Astrocyte (in vitro differentiated cells and primary cell): ENCODE data around the gene MOCS3. TPM values are rescaled to one million over a fixed set of nuclear protein-coding genes. Genes with fewer than 3 reads are reported as not detected.

Experiments used
- DNase-seq: peaks from one replicate; pipeline ENCODE4 v3.0.0-alpha.2; 2010; ENCODE audit warnings: low read depth
- FAIRE-seq: peaks from 2 replicates; lab custom pipeline; 2011; peaks lifted over from hg19 to GRCh38; lab: Jason Lieb, UNC
- H2AFZ ChIP-seq: 2 replicates; pipeline ENCODE4 v1.6.0; 2012; ENCODE audit warnings: low read depth, low read length, inconsistent platforms
- H3K27ac ChIP-seq: 2 replicates; pipeline ENCODE4 v1.5.1; 2011; ENCODE audit warnings: low read depth, low read length, inconsistent platforms
- H3K27me3 ChIP-seq: 2 replicates; pipeline ENCODE4 v1.6.0; 2011; ENCODE audit warnings: low read length, inconsistent platforms; ENCODE audit not compliant: insufficient read depth
- H3K36me3 ChIP-seq: 2 replicates; pipeline ENCODE4 v1.5.1; 2011; ENCODE audit warnings: low read length, inconsistent platforms; ENCODE audit not compliant: insufficient read depth
- H3K4me1 ChIP-seq: 2 replicates; pipeline ENCODE4 v1.5.1; 2011; ENCODE audit warnings: low read length, inconsistent platforms; ENCODE audit not compliant: insufficient read depth
- H3K4me2 ChIP-seq: 2 replicates; pipeline ENCODE4 v1.6.0; 2012; ENCODE audit warnings: low read length, inconsistent platforms
- H3K4me3 ChIP-seq: 2 replicates; pipeline ENCODE4 v1.5.1; 2011; ENCODE audit warnings: low read depth, mild to moderate bottlenecking, low read length, inconsistent platforms; ENCODE audit not compliant: insufficient read depth
- H3K79me2 ChIP-seq: 2 replicates; pipeline ENCODE4 v1.6.0; 2012; ENCODE audit warnings: mild to moderate bottlenecking, low read length, inconsistent platforms; ENCODE audit not compliant: insufficient read depth
- H3K9ac ChIP-seq: 2 replicates; pipeline ENCODE4 v1.6.0; 2012; ENCODE audit warnings: mild to moderate bottlenecking, low read length, inconsistent platforms
- H3K9me3 ChIP-seq: 2 replicates; pipeline ENCODE4 v1.5.1; 2012; ENCODE audit warnings: low read depth, mild to moderate bottlenecking, low read length, inconsistent platforms; ENCODE audit not compliant: insufficient read depth
- H4K20me1 ChIP-seq: 2 replicates; pipeline ENCODE4 v1.6.0; 2012; ENCODE audit warnings: low read length, inconsistent platforms; ENCODE audit not compliant: insufficient read depth
- H3K27ac Mint-ChIP-seq: one replicate; pipeline ENCODE4 v1.8.0; 2021; ENCODE audit warnings: mild to moderate bottlenecking, mixed read lengths; ENCODE audit not compliant: unreplicated experiment
- H3K27me3 Mint-ChIP-seq: one replicate; pipeline ENCODE4 v1.8.0; 2021; ENCODE audit warnings: low read depth, mixed read lengths; ENCODE audit not compliant: unreplicated experiment
- H3K36me3 Mint-ChIP-seq: one replicate; pipeline ENCODE4 v1.8.0; 2021; ENCODE audit warnings: low read depth, mixed read lengths; ENCODE audit not compliant: unreplicated experiment
- H3K4me1 Mint-ChIP-seq: one replicate; pipeline ENCODE4 v1.8.0; 2021; ENCODE audit warnings: low read depth, mixed read lengths; ENCODE audit not compliant: unreplicated experiment
- H3K4me3 Mint-ChIP-seq: one replicate; pipeline ENCODE4 v1.8.0; 2021; ENCODE audit warnings: mild to moderate bottlenecking, moderate library complexity, mixed read lengths; ENCODE audit not compliant: unreplicated experiment
- H3K9me3 Mint-ChIP-seq: one replicate; pipeline ENCODE4 v1.8.0; 2021; ENCODE audit warnings: mild to moderate bottlenecking, mixed read lengths; ENCODE audit not compliant: unreplicated experiment
- CTCF ChIP-seq: IDR thresholded peaks from 2 replicates; pipeline ENCODE4 v1.5.1; 2011; ENCODE audit warnings: low read depth, mild to moderate bottlenecking, inconsistent platforms, low read length, moderate library complexity; ENCODE audit not compliant: insufficient read depth
- EZH2 ChIP-seq: IDR thresholded peaks from 2 replicates; pipeline ENCODE4 v1.6.1; 2012; ENCODE audit warnings: mild to moderate bottlenecking, low read length, inconsistent platforms; ENCODE audit not compliant: insufficient read depth
- total RNA-seq: library from RNA; stranded (reverse); gene quantifications from 2 replicates; pipeline ENCODE4 v1.2.1, GENCODE V29; 2021

Gene MOCS3
- total RNA-seq, 1 donor from 2014 or later, result 5.8 TPM

- H3K4me1 Mint-ChIP-seq, result peaks cover 15% of the 10 kb centered on the region
- H2AFZ ChIP-seq, result peak overlapping the region; percentile 42
- no peak for DNase-seq
- H3K36me3 Mint-ChIP-seq, result peaks cover 14% of the 10 kb centered on the region
- H3K27me3 ChIP-seq, result no peaks in the 10 kb centered on the region
- H3K9me3 ChIP-seq, result no peaks in the 10 kb centered on the region
- H4K20me1 ChIP-seq, result peaks cover 30% of the 10 kb centered on the region
- peak overlapping the region; percentile 93 for H3K27ac ChIP-seq
- H3K4me3 Mint-ChIP-seq, result peak overlapping the region; percentile 73
- TF ChIP-seq EZH2 (no peak), CTCF (no peak)
- H3K9ac ChIP-seq, result peak overlapping the region; percentile 82
- H3K27me3 Mint-ChIP-seq, result no peaks in the 10 kb centered on the region
- H3K4me1 ChIP-seq, result peaks cover 17% of the 10 kb centered on the region
- H3K4me3 ChIP-seq, result no peak overlapping the region
- H3K9me3 Mint-ChIP-seq, result no peaks in the 10 kb centered on the region
- peak overlapping the region; percentile 69 for H3K27ac Mint-ChIP-seq
- H3K79me2 ChIP-seq, result peaks cover 39% of the 10 kb centered on the region
- no peak for FAIRE-seq
- H3K36me3 ChIP-seq, result peaks cover 52% of the 10 kb centered on the region
- peak overlapping the region; percentile 87 for H3K4me2 ChIP-seq
Observed at GRCh38 chr20:50932016-50932485, 26.6 kb upstream of the MOCS3 start.

GRCh38 chr20:50932691-50933280 lies 25.8 kb upstream of the MOCS3 start:
- no peak overlapping the region for H3K9ac ChIP-seq
- no peak for FAIRE-seq
- H3K36me3 ChIP-seq, result peaks cover 48% of the 10 kb centered on the region
- DNase-seq, result no peak
- no peak overlapping the region for H2AFZ ChIP-seq
- H4K20me1 ChIP-seq, result peaks cover 22% of the 10 kb centered on the region
- peaks cover 14% of the 10 kb centered on the region for H3K36me3 Mint-ChIP-seq
- peaks cover 31% of the 10 kb centered on the region for H3K79me2 ChIP-seq
- H3K4me2 ChIP-seq, result no peak overlapping the region
- H3K9me3 ChIP-seq, result no peaks in the 10 kb centered on the region
- no peaks in the 10 kb centered on the region for H3K9me3 Mint-ChIP-seq
- peak overlapping the region; percentile 73 for H3K4me3 Mint-ChIP-seq
- peaks cover 15% of the 10 kb centered on the region for H3K4me1 Mint-ChIP-seq
- H3K4me3 ChIP-seq, result no peak overlapping the region
- H3K27me3 ChIP-seq, result no peaks in the 10 kb centered on the region
- peak overlapping the region; percentile 69 for H3K27ac Mint-ChIP-seq
- H3K27me3 Mint-ChIP-seq, result no peaks in the 10 kb centered on the region
- H3K4me1 ChIP-seq, result peaks cover 17% of the 10 kb centered on the region
- TF ChIP-seq CTCF, result no peak
- TF ChIP-seq EZH2, result no peak
- no peak overlapping the region for H3K27ac ChIP-seq

GRCh38 chr20:50933589-50933988 lies 25.0 kb upstream of the MOCS3 start:
- no peak for DNase-seq
- no peak overlapping the region for H3K4me3 ChIP-seq
- no peaks in the 10 kb centered on the region for H3K9me3 Mint-ChIP-seq
- peaks cover 23% of the 10 kb centered on the region for H3K79me2 ChIP-seq
- H3K4me2 ChIP-seq, result no peak overlapping the region
- peaks cover 12% of the 10 kb centered on the region for H3K4me1 Mint-ChIP-seq
- H3K36me3 ChIP-seq, result peaks cover 40% of the 10 kb centered on the region
- H3K27ac Mint-ChIP-seq, result peak overlapping the region; percentile 69
- no peak overlapping the region for H3K9ac ChIP-seq
- H3K9me3 ChIP-seq, result no peaks in the 10 kb centered on the region
- no peak overlapping the region for H3K27ac ChIP-seq
- peaks cover 11% of the 10 kb centered on the region for H3K4me1 ChIP-seq
- H3K4me3 Mint-ChIP-seq, result no peak overlapping the region
- no peaks in the 10 kb centered on the region for H3K27me3 ChIP-seq
- no peaks in the 10 kb centered on the region for H3K27me3 Mint-ChIP-seq
- H2AFZ ChIP-seq, result no peak overlapping the region
- H4K20me1 ChIP-seq, result peaks cover 14% of the 10 kb centered on the region
- FAIRE-seq, result no peak
- TF ChIP-seq CTCF (no peak), EZH2 (no peak)
- peaks cover 12% of the 10 kb centered on the region for H3K36me3 Mint-ChIP-seq
